Liver (tissue), 9 donors: Measurements from ENCODE around the gene RPL5. TPM values are rescaled to one million over a fixed set of nuclear protein-coding genes. Genes with fewer than 3 reads are reported as not detected.
A peak's percentile ranks its signal among the peaks of the same experiment; 100 is the strongest.

Experiments used
- DNase-seq: peaks from one replicate; pipeline ENCODE4 v3.0.0-alpha.2; 2017; ENCODE audit warnings: low spot score
- H3K27ac ChIP-seq, 2 donors: one replicate each; pipeline ENCODE4 v1.7.0; 2013; ENCODE audit warnings: inconsistent platforms in 2 of 2, low read length in 2 of 2, control low read depth in 1 of 2, low read depth in 1 of 2, mild to moderate bottlenecking in 1 of 2
- H3K27me3 ChIP-seq, 4 donors: one replicate each; pipeline versions ENCODE4 v1.6.1 to v1.7.0; 2013; ENCODE audit warnings: low read length in 3 of 4, inconsistent platforms in 1 of 4, mild to moderate bottlenecking in 1 of 4, moderate library complexity in 1 of 4; ENCODE audit not compliant: control insufficient read depth in 4 of 4, insufficient read depth in 4 of 4
- H3K36me3 ChIP-seq, 4 donors: one replicate each; pipeline versions ENCODE4 v1.6.1 to v1.7.0; 2013; ENCODE audit warnings: low read length in 3 of 4, mild to moderate bottlenecking in 3 of 4, low read depth in 1 of 4, moderate library complexity in 1 of 4; ENCODE audit not compliant: control insufficient read depth in 4 of 4, insufficient read depth in 3 of 4
- H3K4me1 ChIP-seq, 4 donors: one replicate each; pipeline versions ENCODE4 v1.6.1 to v1.7.0; 2013; ENCODE audit warnings: low read length in 3 of 4, mild to moderate bottlenecking in 3 of 4, moderate library complexity in 1 of 4; ENCODE audit not compliant: control insufficient read depth in 4 of 4, insufficient read depth in 4 of 4
- H3K4me3 ChIP-seq, 3 donors: one replicate each; pipeline versions ENCODE4 v1.6.1 to v1.7.0; 2013; ENCODE audit warnings: low read length in 3 of 3, control low read depth in 1 of 3, low read depth in 1 of 3, mild to moderate bottlenecking in 1 of 3
- H3K9ac ChIP-seq, 2 donors: one replicate each; pipeline ENCODE4 v1.7.0; 2013; ENCODE audit warnings: low read length in 2 of 2, mild to moderate bottlenecking in 2 of 2, moderate library complexity in 2 of 2, control low read depth in 1 of 2, low read depth in 1 of 2
- H3K9me3 ChIP-seq, 4 donors: one replicate each; pipeline versions ENCODE4 v1.6.1 to v1.7.0; 2013; ENCODE audit warnings: low read length in 3 of 4; ENCODE audit not compliant: control insufficient read depth in 4 of 4
- ATF3 ChIP-seq: IDR thresholded peaks from 2 replicates; pipeline ENCODE4 v1.6.1; 2016; ENCODE audit warnings: antibody characterized with exemption
- CTCF ChIP-seq: fragments of 150-350 bp; IDR thresholded peaks from 2 replicates; pipeline ENCODE4 v1.5.1; 2017; ENCODE audit warnings: improper control_type of control experiment, low read depth, low read length; ENCODE audit not compliant: missing input control
- EGR1 ChIP-seq, 2 donors: IDR thresholded peaks; 2 replicates each; pipeline ENCODE4 v1.6.1; 2016 to 2018; ENCODE audit warnings: antibody characterized with exemption in 2 of 2, low read depth in 2 of 2
- FOXA2 ChIP-seq: IDR thresholded peaks from 2 replicates; pipeline ENCODE4 v1.6.1; 2016; ENCODE audit warnings: antibody characterized with exemption
- HNF4A ChIP-seq, 2 donors: conservative IDR thresholded peaks; 2 replicates each; pipeline ENCODE4 v1.6.1; 2016; ENCODE audit warnings: antibody characterized with exemption in 2 of 2, mild to moderate bottlenecking in 2 of 2
- HNF4G ChIP-seq: IDR thresholded peaks from 2 replicates; pipeline ENCODE4 v1.6.1; 2016; ENCODE audit warnings: antibody characterized with exemption
- MAX ChIP-seq: IDR thresholded peaks from 2 replicates; pipeline ENCODE4 v1.6.1; 2016; ENCODE audit warnings: antibody characterized with exemption
- NR2F2 ChIP-seq: IDR thresholded peaks from 2 replicates; pipeline ENCODE4 v1.6.1; 2016; ENCODE audit warnings: antibody characterized with exemption
- RAD21 ChIP-seq, 2 donors: IDR thresholded peaks; 2 replicates each; pipeline ENCODE4 v1.6.1; 2016; ENCODE audit warnings: antibody characterized with exemption in 2 of 2, mild to moderate bottlenecking in 2 of 2
- REST ChIP-seq: IDR thresholded peaks from 2 replicates; pipeline ENCODE4 v1.6.1; 2016; ENCODE audit warnings: antibody characterized with exemption, mild to moderate bottlenecking
- RXRA ChIP-seq, 2 donors: IDR thresholded peaks; 2 replicates each; pipeline ENCODE4 v1.6.1; 2017 to 2018; ENCODE audit warnings: antibody characterized with exemption in 2 of 2, mild to moderate bottlenecking in 1 of 2
- SP1 ChIP-seq: IDR thresholded peaks from 2 replicates; pipeline ENCODE4 v1.6.1; 2018; ENCODE audit warnings: antibody characterized with exemption, mild to moderate bottlenecking
- TAF1 ChIP-seq: conservative IDR thresholded peaks from 2 replicates; pipeline ENCODE4 v1.6.1; 2016; ENCODE audit warnings: antibody characterized with exemption, mild to moderate bottlenecking
- ZBTB33 ChIP-seq: IDR thresholded peaks from 2 replicates; pipeline ENCODE4 v1.6.1; 2016; ENCODE audit warnings: antibody characterized with exemption
- WGBS: extraction: QIAGEN DNeasy Blood & Tissue Kit; methylation state at CpG from one replicate; pipeline ENCODE4 v1.1.7; 2013; 5-methylcytosine and 5-hydroxymethylcytosine counted together
- polyA plus RNA-seq, 2 donors: library from polyadenylated mRNA; stranded (reverse) in 1 of 2; unstranded in 1 of 2; fragments of 200-250 nt in 1 of 2; fragments of >200 nt in 1 of 2; fragmentation: Nextera tagmentation in 1 of 2; extraction: Ambion mirVana in 1 of 2; gene quantifications; one replicate each; pipeline versions ENCODE4 v1.2.1 to v1.2.3, GENCODE V29; 2013 to 2015
- total RNA-seq, 2 donors: library from RNA; depleted of rRNA; stranded (reverse); fragments of >200 nt; gene quantifications; one replicate each; pipeline ENCODE4 v1.2.3, GENCODE V29; 2014
- donor health status: healthy.
- donor health status: healthy.
- donor health status: healthy.
- donor health status: healthy.
- donor health status: healthy.

Gene RPL5
- total and polyA plus RNA-seq, 4 donors = 336 to 765 (median 401) TPM

GRCh38 chr1:92848201-92848600 lies 16.4 kb downstream of the RPL5 start:
- Histone ChIP-seq H3K27me3 (no peaks in the 10 kb centered on the region), H3K27ac (no peak overlapping the region), H3K4me1 (no peaks in the 10 kb centered on the region), H3K9me3 (no peaks in the 10 kb centered on the region), H3K4me3 (no peak overlapping the region), H3K36me3 (peaks cover 3 to 12% (median 11%) of the 10 kb centered on the region in 4 donors), H3K9ac (no peak overlapping the region)
- no peak for DNase-seq
- TF ChIP-seq ZBTB33 = no peak
- TF ChIP-seq HNF4G = no peak
- no peak for TF ChIP-seq TAF1
- TF ChIP-seq RXRA (IDR thresholded peaks at IDR 0.05) = no peak
- peak; percentile 28 to 32 for TF ChIP-seq HNF4A (conservative IDR thresholded peaks at IDR 0.05)
- no peak for TF ChIP-seq NR2F2
- 73% methylated on average over 4 of the region's 4 CpGs for WGBS

GRCh38 chr1:92850019-92850418 lies 18.2 kb downstream of the RPL5 start:
- Histone ChIP-seq H3K4me1 (no peaks in the 10 kb centered on the region), H3K27me3 (no peaks in the 10 kb centered on the region), H3K4me3 (no peak overlapping the region), H3K9me3 (no peaks in the 10 kb centered on the region), H3K9ac (no peak overlapping the region), H3K27ac (no peak overlapping the region), H3K36me3 (peaks cover 0 to 4% (median under 1%) of the 10 kb centered on the region in 4 donors)
- 98% methylated on average over 3 of the region's 3 CpGs for WGBS
- no peak for DNase-seq
- no peak for TF ChIP-seq EGR1 (IDR thresholded peaks at IDR 0.05; ENCODE audit: low read depth in 2 of 2)
- no peak for TF ChIP-seq ATF3
- TF ChIP-seq TAF1 = no peak
- no peak for TF ChIP-seq NR2F2
- TF ChIP-seq ZBTB33 = no peak
- no peak for TF ChIP-seq CTCF
- no peak for TF ChIP-seq RAD21 (IDR thresholded peaks at IDR 0.05)
- TF ChIP-seq RXRA (IDR thresholded peaks at IDR 0.05) = no peak
- no peak for TF ChIP-seq FOXA2
- no peak for TF ChIP-seq MAX
- TF ChIP-seq SP1 = no peak
- no peak for TF ChIP-seq REST
- TF ChIP-seq HNF4G = no peak
